ENCODE measurements around the gene TNFAIP8L3. TPM values are rescaled to one million over a fixed set of nuclear protein-coding genes. Genes with fewer than 3 reads are reported as not detected.

TNFAIP8L3 gene
- total RNA-seq, 1 experiment from 2014 or later, result not detected

GRCh38 chr15:51087513-51087912, 7.2 kb downstream of the TNFAIP8L3 start:
- H3K4me1 ChIP-seq, result no peaks in the 10 kb centered on the region
- Mint-ChIP-seq H3K4me3 (ENCODE audit: unreplicated experiment) (no peak overlapping the region), H3K27ac (ENCODE audit: unreplicated experiment) (no peak overlapping the region), H3K36me3 (ENCODE audit: insufficient read depth, unreplicated experiment) (no peaks in the 10 kb centered on the region), H3K9me3 (ENCODE audit: unreplicated experiment) (no peaks in the 10 kb centered on the region), H3K4me1 (ENCODE audit: low read depth, unreplicated experiment) (peaks cover 7% of the 10 kb centered on the region), H3K27me3 (ENCODE audit: insufficient read depth, unreplicated experiment) (no peaks in the 10 kb centered on the region)
- no peak for TF ChIP-seq CTCF (IDR thresholded peaks at IDR 0.05; ENCODE audit: insufficient read depth in 1 of 2, low read depth in 1 of 2, low read length in 1 of 2, severe bottlenecking in 1 of 2, unreplicated experiment in 1 of 2)
- no peak overlapping the region for H3K4me3 ChIP-seq (ENCODE audit: low read depth, low read length)
- BruUV-seq (replicated peaks), result no TSS peak
- H3K27me3 ChIP-seq (replicated peaks; ENCODE audit: control insufficient read depth, insufficient read depth, low read length), result no peaks in the 10 kb centered on the region
- no peaks in the 10 kb centered on the region for H3K9me3 ChIP-seq
- POLR2A ChIA-PET, result no interaction called here
- no peak for DNase-seq
- CTCF ChIA-PET, result no interaction called here
- no peaks in the 10 kb centered on the region for H3K36me3 ChIP-seq (ENCODE audit: control insufficient read depth, insufficient read depth, low read length)
- intact Hi-C loops (cut with micrococcal nuclease; ENCODE audit: unreplicated experiment), result no loop called here

DNA sequence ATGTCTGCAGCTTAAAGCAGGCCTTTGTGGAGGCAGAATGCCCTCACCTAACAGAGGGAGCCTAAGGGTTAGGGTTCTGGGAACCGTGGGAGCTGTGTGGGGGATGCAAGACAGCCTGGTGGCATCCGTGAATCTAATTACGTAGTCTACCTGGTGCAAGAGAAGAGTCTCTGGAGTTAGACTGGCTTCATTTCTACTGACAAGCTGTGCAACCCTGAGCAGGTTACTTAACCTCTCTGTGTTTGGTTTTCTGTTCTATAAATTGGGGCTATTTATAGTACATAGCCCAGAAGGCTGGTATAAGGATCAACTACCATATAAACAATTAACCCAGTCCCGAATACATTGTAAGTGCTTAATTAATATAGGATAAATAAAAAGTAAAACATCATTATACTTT, 8.3 kb downstream of the TNFAIP8L3 start:
- peaks cover 7% of the 10 kb centered on the region for H3K4me1 Mint-ChIP-seq (ENCODE audit: low read depth, unreplicated experiment)
- no peaks in the 10 kb centered on the region for H3K36me3 Mint-ChIP-seq (ENCODE audit: insufficient read depth, unreplicated experiment)
- Histone ChIP-seq H3K4me3 (ENCODE audit: low read depth, low read length) (no peak overlapping the region), H3K9me3 (no peaks in the 10 kb centered on the region), H3K4me1 (no peaks in the 10 kb centered on the region), H3K27me3 (replicated peaks; ENCODE audit: control insufficient read depth, insufficient read depth, low read length) (no peaks in the 10 kb centered on the region), H3K36me3 (ENCODE audit: control insufficient read depth, insufficient read depth, low read length) (no peaks in the 10 kb centered on the region)
- H3K27me3 Mint-ChIP-seq (ENCODE audit: insufficient read depth, unreplicated experiment), result no peaks in the 10 kb centered on the region
- CTCF ChIA-PET, result no interaction called here
- no peak overlapping the region for H3K4me3 Mint-ChIP-seq (ENCODE audit: unreplicated experiment)
- H3K27ac Mint-ChIP-seq (ENCODE audit: unreplicated experiment), result no peak overlapping the region
- no peaks in the 10 kb centered on the region for H3K9me3 Mint-ChIP-seq (ENCODE audit: unreplicated experiment)
- DNase-seq, result no peak
- TF ChIP-seq CTCF (IDR thresholded peaks at IDR 0.05; ENCODE audit: insufficient read depth in 1 of 2, low read depth in 1 of 2, low read length in 1 of 2, severe bottlenecking in 1 of 2, unreplicated experiment in 1 of 2), result no peak
- BruUV-seq (replicated peaks), result no TSS peak
- intact Hi-C loops (cut with micrococcal nuclease; ENCODE audit: unreplicated experiment), result no loop called here
- POLR2A ChIA-PET, result no interaction called here

DNA sequence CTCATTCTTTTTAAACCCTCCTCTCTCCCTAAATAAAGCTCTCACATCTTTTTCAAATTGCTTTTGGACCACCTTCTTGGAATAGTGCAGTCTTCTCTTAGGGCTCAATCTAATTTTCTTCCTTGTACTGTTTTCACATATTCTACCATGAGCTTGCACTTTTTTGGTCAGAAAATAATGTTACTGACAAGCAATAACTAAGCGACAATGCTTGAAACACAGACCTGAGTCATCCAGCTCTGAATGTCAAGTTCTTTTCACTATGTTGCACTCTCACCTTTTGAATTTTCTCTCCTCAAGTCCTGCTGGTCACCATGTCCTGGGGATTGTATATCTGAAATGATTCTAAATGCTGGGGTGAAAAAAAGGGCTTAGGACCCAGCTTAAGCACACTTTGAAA, 8.9 kb downstream of the TNFAIP8L3 start:
- Histone ChIP-seq H3K27me3 (replicated peaks; ENCODE audit: control insufficient read depth, insufficient read depth, low read length) (no peaks in the 10 kb centered on the region), H3K36me3 (ENCODE audit: control insufficient read depth, insufficient read depth, low read length) (no peaks in the 10 kb centered on the region), H3K4me1 (no peaks in the 10 kb centered on the region), H3K4me3 (ENCODE audit: low read depth, low read length) (no peak overlapping the region), H3K9me3 (no peaks in the 10 kb centered on the region)
- intact Hi-C loops (cut with micrococcal nuclease; ENCODE audit: unreplicated experiment), result no loop called here
- no peak overlapping the region for H3K27ac Mint-ChIP-seq (ENCODE audit: unreplicated experiment)
- no peaks in the 10 kb centered on the region for H3K27me3 Mint-ChIP-seq (ENCODE audit: insufficient read depth, unreplicated experiment)
- H3K4me1 Mint-ChIP-seq (ENCODE audit: low read depth, unreplicated experiment), result peaks cover 7% of the 10 kb centered on the region
- BruUV-seq (replicated peaks), result no TSS peak
- POLR2A ChIA-PET, result no interaction called here
- no peak for TF ChIP-seq CTCF (IDR thresholded peaks at IDR 0.05; ENCODE audit: insufficient read depth in 1 of 2, low read depth in 1 of 2, low read length in 1 of 2, severe bottlenecking in 1 of 2, unreplicated experiment in 1 of 2)
- no peaks in the 10 kb centered on the region for H3K36me3 Mint-ChIP-seq (ENCODE audit: insufficient read depth, unreplicated experiment)
- CTCF ChIA-PET, result no interaction called here
- DNase-seq, result no peak
- H3K4me3 Mint-ChIP-seq (ENCODE audit: unreplicated experiment), result no peak overlapping the region
- no peaks in the 10 kb centered on the region for H3K9me3 Mint-ChIP-seq (ENCODE audit: unreplicated experiment)

Data from Caco-2 (cell line).